Muscle of leg (tissue), 11 donors: ENCODE results near the gene SYNGR1. TPM values are rescaled to one million over a fixed set of nuclear protein-coding genes. Genes with fewer than 3 reads are reported as not detected.

Source experiments
- DNase-seq: peaks from one replicate; pipeline ENCODE4 v3.0.0; 2013
- H3K27ac ChIP-seq: one replicate; pipeline ENCODE4 v1.5.1; 2013; ENCODE audit warnings: mild to moderate bottlenecking, low read length, control low read depth
- H3K27me3 ChIP-seq: one replicate; pipeline ENCODE4 v1.6.1; 2013; ENCODE audit warnings: low read length; ENCODE audit not compliant: control insufficient read depth, insufficient read depth
- H3K36me3 ChIP-seq: one replicate; pipeline ENCODE4 v1.6.1; 2013; ENCODE audit warnings: low read length; ENCODE audit not compliant: control insufficient read depth, insufficient read depth
- H3K4me1 ChIP-seq: one replicate; pipeline ENCODE4 v1.6.1; 2013; ENCODE audit warnings: low read length; ENCODE audit not compliant: control insufficient read depth, insufficient read depth
- H3K4me3 ChIP-seq: one replicate; pipeline ENCODE4 v1.5.1; 2013; ENCODE audit warnings: low read length, control low read depth
- H3K9me3 ChIP-seq: replicated peaks from 2 replicates; pipeline ENCODE4 v1.6.1; 2013; ENCODE audit warnings: low read depth, low read length; ENCODE audit not compliant: control insufficient read depth
- WGBS: methylation state at CpG from one replicate; pipeline ENCODE4 v1.1.5; 2013; ENCODE audit warnings: missing lambda C conversion rate; ENCODE audit not compliant: insufficient coverage; 5-methylcytosine and 5-hydroxymethylcytosine counted together
- polyA plus RNA-seq, 8 donors: library from polyadenylated mRNA; unstranded; fragments of 120-200 nt; gene quantifications; one replicate each; pipeline versions ENCODE4 v1.2.1 to v1.2.3, GENCODE V29; 2013; ENCODE audit warnings: inconsistent platforms in 1 of 8, low replicate concordance in 1 of 8; ENCODE audit not compliant: insufficient read length in 8 of 8, insufficient read depth in 1 of 8
- total RNA-seq: library from RNA; stranded (reverse); fragments of 120-200 nt; gene quantifications from one replicate; pipeline ENCODE4 v1.2.4, GENCODE V29; 2013

The SYNGR1 gene
- total and polyA plus RNA-seq, 9 donors: 6.3 to 19.8 (median 14.0) TPM

- H3K27me3 ChIP-seq: peaks cover 16% of the 10 kb centered on the region
- 88% methylated on average over 6 of the region's 8 CpGs for WGBS
- H3K4me3 ChIP-seq: no peak overlapping the region
- no peaks in the 10 kb centered on the region for H3K4me1 ChIP-seq
- no peak for DNase-seq
- H3K9me3 ChIP-seq: no peaks in the 10 kb centered on the region
- H3K36me3 ChIP-seq: peaks cover 18% of the 10 kb centered on the region
- no peak overlapping the region for H3K27ac ChIP-seq
Observed at GRCh38 chr22:39381930-39382329, 32.1 kb downstream of the SYNGR1 start.

- H3K4me3 ChIP-seq: no peak overlapping the region
- no peak for DNase-seq
- H3K27me3 ChIP-seq: peaks cover 16% of the 10 kb centered on the region
- no peak overlapping the region for H3K27ac ChIP-seq
- H3K9me3 ChIP-seq: no peaks in the 10 kb centered on the region
- H3K4me1 ChIP-seq: no peaks in the 10 kb centered on the region
- 75% methylated on average over 4 of the region's 5 CpGs for WGBS
- H3K36me3 ChIP-seq: peaks cover 14% of the 10 kb centered on the region
Observed at GRCh38 chr22:39382410-39382809, 32.6 kb downstream of the SYNGR1 start.

GRCh38 chr22:39383841-39384625 is 34.2 kb downstream of the SYNGR1 start:
- Histone ChIP-seq H3K36me3 (peaks cover 5% of the 10 kb centered on the region), H3K4me3 (no peak overlapping the region), H3K9me3 (no peaks in the 10 kb centered on the region), H3K27ac (no peak overlapping the region), H3K27me3 (peaks cover 28% of the 10 kb centered on the region), H3K4me1 (peaks cover 6% of the 10 kb centered on the region)
- WGBS: 70% methylated on average over 5 of the region's 12 CpGs
- DNase-seq: no peak

- no peaks in the 10 kb centered on the region for H3K9me3 ChIP-seq
- no peak for DNase-seq
- H3K27me3 ChIP-seq: peaks cover 28% of the 10 kb centered on the region
- peaks cover 5% of the 10 kb centered on the region for H3K36me3 ChIP-seq
- H3K27ac ChIP-seq: no peak overlapping the region
- WGBS: 15% methylated on average over 5 of the region's 21 CpGs
- no peak overlapping the region for H3K4me3 ChIP-seq
- peaks cover 6% of the 10 kb centered on the region for H3K4me1 ChIP-seq
Observed at GRCh38 chr22:39384750-39385480, 35.1 kb downstream of the SYNGR1 start.

DNA sequence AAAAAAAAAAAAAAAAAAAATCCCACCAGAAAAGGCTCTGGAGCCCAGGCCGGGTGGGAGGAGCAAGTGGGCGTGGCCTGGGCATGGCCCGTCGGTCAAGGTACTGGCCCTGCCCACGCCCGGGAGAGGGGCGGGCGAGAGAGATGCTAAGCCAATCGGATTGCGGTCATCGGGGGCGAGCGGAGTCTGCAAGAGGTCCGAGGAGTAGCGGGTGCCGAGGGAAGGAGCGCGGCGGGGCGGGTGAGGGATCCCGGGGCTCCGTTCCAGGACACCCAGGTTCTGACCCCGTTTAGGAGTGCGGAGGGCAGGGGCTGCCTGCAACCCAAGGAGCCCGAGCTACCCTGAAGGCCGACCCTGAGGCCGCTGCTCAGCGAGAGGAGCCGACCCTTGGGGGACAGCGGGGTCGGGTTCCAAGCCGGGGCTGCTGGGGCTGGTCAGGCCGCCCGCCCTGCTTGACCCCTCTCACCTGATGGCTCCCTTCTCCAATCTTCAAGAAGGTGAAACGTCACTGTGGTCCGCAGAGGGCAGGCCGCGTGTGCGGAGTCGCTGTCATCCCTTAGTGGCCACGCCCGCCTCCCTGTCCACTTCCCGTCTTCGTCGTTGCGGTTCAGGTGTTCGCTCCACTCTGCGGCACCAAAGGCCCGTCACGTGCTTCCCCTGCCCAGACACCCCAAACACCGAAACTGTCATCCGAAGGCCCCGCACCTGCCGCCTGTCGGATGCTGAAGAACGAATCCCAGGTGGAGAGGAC is 38.6 kb downstream of the SYNGR1 start:
- Histone ChIP-seq H3K36me3 (no peaks in the 10 kb centered on the region), H3K27me3 (peaks cover 28% of the 10 kb centered on the region), H3K9me3 (no peaks in the 10 kb centered on the region), H3K4me1 (peaks cover 6% of the 10 kb centered on the region), H3K27ac (no peak overlapping the region), H3K4me3 (peak overlapping the region; percentile 55)
- DNase-seq: peak; percentile 90
- WGBS: under 1% methylated on average over 43 of the region's 56 CpGs

DNA sequence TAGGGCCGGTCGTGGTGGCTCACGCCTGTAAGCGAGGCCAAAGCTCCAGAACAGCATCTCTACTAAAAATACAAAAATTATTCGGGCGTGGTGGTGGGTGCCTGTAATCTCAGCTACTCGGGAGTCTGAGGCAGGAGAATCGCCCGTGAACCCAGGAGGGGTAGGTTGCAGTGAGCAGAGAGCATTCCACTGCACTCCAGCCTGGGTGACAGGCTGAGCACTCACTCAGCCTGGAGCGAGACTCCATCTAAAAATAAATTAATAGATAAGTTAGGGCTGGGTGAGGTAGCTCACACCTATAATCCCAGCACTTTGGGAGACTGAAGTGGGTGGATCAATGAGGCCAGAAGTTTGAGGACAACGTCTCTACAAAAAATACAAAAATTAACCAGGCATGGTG is 39.6 kb downstream of the SYNGR1 start:
- H3K27me3 ChIP-seq: peaks cover 22% of the 10 kb centered on the region
- H3K36me3 ChIP-seq: no peaks in the 10 kb centered on the region
- peaks cover 6% of the 10 kb centered on the region for H3K4me1 ChIP-seq
- H3K4me3 ChIP-seq: no peak overlapping the region
- 92% methylated on average over 4 of the region's 11 CpGs for WGBS
- no peak overlapping the region for H3K27ac ChIP-seq
- H3K9me3 ChIP-seq: no peaks in the 10 kb centered on the region
- no peak for DNase-seq

DNA sequence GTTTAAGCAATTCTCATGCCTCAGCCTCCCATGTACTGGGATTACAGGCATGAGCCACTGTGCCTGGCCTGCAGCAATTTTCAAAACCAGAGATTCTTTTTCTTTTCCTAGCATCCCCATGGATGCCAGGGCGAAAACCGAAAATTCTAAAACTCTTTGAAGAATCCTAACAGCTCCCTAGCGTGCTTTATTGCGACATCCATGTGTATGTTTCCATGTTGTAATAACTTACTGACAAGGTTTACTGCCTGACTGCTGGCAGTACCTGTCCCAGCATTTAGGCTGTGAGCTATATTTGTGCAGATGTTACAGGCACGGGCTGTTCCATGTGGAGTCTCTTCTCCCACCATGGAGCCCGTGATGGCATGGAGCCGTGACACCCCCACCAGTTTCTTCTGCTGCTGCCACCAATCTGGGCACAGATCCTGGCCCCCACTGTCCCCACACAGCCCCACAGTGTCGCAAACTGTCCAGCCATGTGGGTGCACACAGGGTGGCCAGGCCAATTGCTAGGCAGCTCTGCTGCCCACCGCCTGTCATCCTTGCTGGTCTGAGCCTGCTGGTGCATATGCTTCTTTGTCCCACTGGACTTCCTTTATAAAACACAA is 42.7 kb downstream of the SYNGR1 start:
- WGBS: 84% methylated on average over 7 of the region's 9 CpGs

GRCh38 chr22:39395936-39396796 is 46.4 kb downstream of the SYNGR1 start:
- no peak for DNase-seq
- WGBS: 67% methylated on average over 10 of the region's 11 CpGs
- no peaks in the 10 kb centered on the region for H3K27me3 ChIP-seq

More for the DNA sequence above, 42.7 kb downstream of the SYNGR1 start:
- H3K27me3 ChIP-seq: peaks cover 12% of the 10 kb centered on the region
- peaks cover 6% of the 10 kb centered on the region for H3K4me1 ChIP-seq
- H3K27ac ChIP-seq: no peak overlapping the region
- no peaks in the 10 kb centered on the region for H3K36me3 ChIP-seq
- no peaks in the 10 kb centered on the region for H3K9me3 ChIP-seq
- no peak overlapping the region for H3K4me3 ChIP-seq
- DNase-seq: no peak

GRCh38 chr22:39396797-39397195 is 47.0 kb downstream of the SYNGR1 start:
- WGBS: 90% methylated on average over 3 of the region's 3 CpGs
- Histone ChIP-seq H3K27me3 (no peaks in the 10 kb centered on the region), H3K36me3 (peaks cover 3% of the 10 kb centered on the region), H3K9me3 (no peaks in the 10 kb centered on the region), H3K27ac (no peak overlapping the region), H3K4me3 (no peak overlapping the region), H3K4me1 (peaks cover 10% of the 10 kb centered on the region)
- no peak for DNase-seq

More at GRCh38 chr22:39395936-39396796, 46.4 kb downstream of the SYNGR1 start:
- H3K9me3 ChIP-seq: no peaks in the 10 kb centered on the region
- H3K36me3 ChIP-seq: no peaks in the 10 kb centered on the region
- H3K4me1 ChIP-seq: peaks cover 10% of the 10 kb centered on the region
- H3K4me3 ChIP-seq: no peak overlapping the region
- H3K27ac ChIP-seq: no peak overlapping the region
